SK-N-SH (cell line): ENCODE results near the gene FEV. TPM values are rescaled to one million over a fixed set of nuclear protein-coding genes. Genes with fewer than 3 reads are reported as not detected.

Experiments used
- CTCF ChIA-PET: fragments of 300-600, 350-600 bp; formaldehyde crosslinking; extraction: SDS; loops from one replicate; lab custom pipeline; 2021; lab: Yijun Ruan, JAX
- POLR2A ChIA-PET: fragments of 350-600 bp; sonication (Branson Sonifier 250); formaldehyde crosslinking; extraction: SDS; loops from one replicate; lab custom pipeline; 2020; ENCODE audit warnings: antibody characterized with exemption, inconsistent platforms; lab: Yijun Ruan, JAX
- DNase-seq: peaks from one replicate; pipeline ENCODE4 v3.0.0; 2012
- H2AFZ ChIP-seq: fragments of 200-600 bp; sonication (generic); 2 replicates; pipeline ENCODE4 v1.8.1; 2016; ENCODE audit warnings: antibody characterized with exemption, mild to moderate bottlenecking, low read depth
- H3F3A ChIP-seq: fragments of 200-600 bp; sonication (generic); replicated peaks from 2 replicates; pipeline ENCODE3; 2016; ENCODE audit warnings: antibody characterized with exemption, mild to moderate bottlenecking; ENCODE audit not compliant: insufficient read depth
- H3K27ac ChIP-seq, 2 experiments: fragments of 200-500 bp in 1 of 2; fragments of 200-600 bp in 1 of 2; sonication (Bioruptor generic) in 1 of 2; sonication (generic), shearing (Covaris generic) in 1 of 2; 2 replicates each; pipeline versions ENCODE4 v1.5.1 to v1.6.1; 2014 to 2016; ENCODE audit warnings: low read depth in 2 of 2, inconsistent platforms in 1 of 2, low read length in 1 of 2, mild to moderate bottlenecking in 1 of 2, mixed read lengths in 1 of 2
- H3K27me3 ChIP-seq: fragments of 200-600 bp; sonication (generic), shearing (Covaris generic); 2 replicates; pipeline ENCODE4 v1.6.1; 2016; ENCODE audit warnings: mixed run types; ENCODE audit not compliant: insufficient read depth
- H3K36me3 ChIP-seq, 2 experiments: fragments of 200-500 bp in 1 of 2; fragments of 200-600 bp in 1 of 2; sonication (Bioruptor generic) in 1 of 2; sonication (generic) in 1 of 2; replicated peaks in 1 of 2; 2 replicates each; pipeline versions ENCODE3 to v1.5.1; 2014 to 2016; ENCODE audit warnings: low read length in 1 of 2, mild to moderate bottlenecking in 1 of 2; ENCODE audit not compliant: insufficient read depth in 2 of 2, control insufficient read depth in 1 of 2
- H3K4me1 ChIP-seq, 2 experiments: fragments of 200-500 bp in 1 of 2; fragments of 200-600 bp in 1 of 2; sonication (Bioruptor generic) in 1 of 2; sonication (generic), shearing (Covaris generic) in 1 of 2; 2 replicates each; pipeline versions ENCODE4 v1.5.1 to v1.6.1; 2014 to 2016; ENCODE audit warnings: low read depth in 1 of 2, low read length in 1 of 2, mixed run types in 1 of 2; ENCODE audit not compliant: insufficient read depth in 2 of 2, control insufficient read depth in 1 of 2
- H3K4me2 ChIP-seq: fragments of 200-600 bp; sonication (generic), shearing (Covaris generic); 2 replicates; pipeline ENCODE4 v1.6.1; 2017; ENCODE audit warnings: mixed run types
- H3K4me3 ChIP-seq, 2 experiments: fragments of 200-500 bp in 1 of 2; fragments of 200-600 bp in 1 of 2; sonication (Bioruptor generic) in 1 of 2; sonication (generic), shearing (Covaris generic) in 1 of 2; 2 replicates each; pipeline versions ENCODE4 v1.5.1 to v1.8.1; 2014 to 2016; ENCODE audit warnings: low read depth in 2 of 2, inconsistent platforms in 1 of 2, low read length in 1 of 2, mild to moderate bottlenecking in 1 of 2, mixed read lengths in 1 of 2, moderate library complexity in 1 of 2
- H3K79me2 ChIP-seq: fragments of 200-600 bp; sonication (generic); 2 replicates; pipeline ENCODE4 v1.8.1; 2017; ENCODE audit warnings: mild to moderate bottlenecking; ENCODE audit not compliant: insufficient read depth
- H3K9ac ChIP-seq: fragments of 200-600 bp; sonication (generic); 2 replicates; pipeline ENCODE4 v1.6.1; 2017; ENCODE audit warnings: mixed run types
- H3K9me2 ChIP-seq: fragments of 200-600 bp; sonication (generic); 2 replicates; pipeline ENCODE4 v1.6.1; 2017; ENCODE audit warnings: mixed run types
- H3K9me3 ChIP-seq: fragments of 200-600 bp; sonication (generic); 2 replicates; pipeline ENCODE4 v1.6.1; 2017; ENCODE audit warnings: mixed run types, mild to moderate bottlenecking, moderate library complexity
- H4K20me1 ChIP-seq: fragments of 200-600 bp; sonication (generic); 2 replicates; pipeline ENCODE4 v1.6.1; 2017; ENCODE audit warnings: mild to moderate bottlenecking, mixed run types; ENCODE audit not compliant: insufficient read depth
- CHD2 ChIP-seq: fragments of 150-350 bp; IDR thresholded peaks from 2 replicates; pipeline ENCODE4 v1.6.1; 2018; ENCODE audit warnings: low read length; ENCODE audit not compliant: partially characterized antibody
- ELF1 ChIP-seq: IDR thresholded peaks from 2 replicates; pipeline ENCODE4 v1.4.0; 2012
- EP300 ChIP-seq, 2 experiments: IDR thresholded peaks; 2 replicates each; pipeline versions ENCODE4 v1.4.0 to v1.6.1; 2012; ENCODE audit warnings: borderline replicate concordance in 1 of 2, low read depth in 1 of 2, low read length in 1 of 2
- EZH2phosphoT487 ChIP-seq: fragments of 200-600 bp; sonication (generic); IDR thresholded peaks from 2 replicates; pipeline ENCODE4 v1.6.1; 2017; ENCODE audit warnings: low read depth, mixed run types, mild to moderate bottlenecking, antibody characterized with exemption, moderate library complexity, borderline replicate concordance
- GATA2 ChIP-seq: sonication (generic); formaldehyde crosslinking; IDR thresholded peaks from 2 replicates; pipeline ENCODE4 v1.5.0; 2020; ENCODE audit warnings: mild to moderate bottlenecking, missing genetic modification reagents
- MXI1 ChIP-seq: IDR thresholded peaks from 2 replicates; pipeline ENCODE4 v1.6.1; 2012; ENCODE audit warnings: mild to moderate bottlenecking, low read depth, low read length, improper control_type of control experiment
- NRF1 ChIP-seq: IDR thresholded peaks from 2 replicates; pipeline ENCODE4 v1.6.1; 2012; ENCODE audit warnings: low read depth, mild to moderate bottlenecking, low read length
- POLR2AphosphoS5 ChIP-seq: IDR thresholded peaks from 2 replicates; pipeline ENCODE4 v1.6.1; 2012; ENCODE audit warnings: low read depth, low read length
- RAD21 ChIP-seq: IDR thresholded peaks from 2 replicates; pipeline ENCODE4 v1.6.1; 2012; ENCODE audit warnings: mild to moderate bottlenecking, low read length
- RCOR1 ChIP-seq: fragments of 150-350 bp; IDR thresholded peaks from 2 replicates; pipeline ENCODE4 v1.6.1; 2017; ENCODE audit warnings: antibody characterized with exemption, low read length
- REST ChIP-seq: IDR thresholded peaks from 2 replicates; pipeline ENCODE4 v1.6.1; 2012; ENCODE audit warnings: mild to moderate bottlenecking, low read depth, low read length, moderate library complexity
- RFX5 ChIP-seq: IDR thresholded peaks from 2 replicates; pipeline ENCODE4 v1.6.1; 2012; ENCODE audit warnings: mild to moderate bottlenecking, improper control_type of control experiment, low read length
- TAF1 ChIP-seq: IDR thresholded peaks from 2 replicates; pipeline ENCODE4 v1.6.1; 2012; ENCODE audit warnings: low read depth, mild to moderate bottlenecking, low read length, moderate library complexity, borderline replicate concordance
- TCF12 ChIP-seq: IDR thresholded peaks from 2 replicates; pipeline ENCODE4 v1.4.0; 2012
- USF1 ChIP-seq: IDR thresholded peaks from 2 replicates; pipeline ENCODE4 v1.4.0; 2012; ENCODE audit warnings: low read depth, borderline replicate concordance
- ZBTB33 ChIP-seq: IDR thresholded peaks from 2 replicates; pipeline ENCODE4 v1.4.0; 2012; ENCODE audit warnings: low read depth, borderline replicate concordance
- WGBS: methylation state at CpG from one replicate; pipeline ENCODE4 v1.1.6; 2017; ENCODE audit warnings: low lambda C conversion rate; 5-methylcytosine and 5-hydroxymethylcytosine counted together
- polyA plus RNA-seq, 3 experiments: library from polyadenylated mRNA; depleted of rRNA; stranded (reverse); fragments of >200 nt; gene quantifications; 2 replicates each; pipeline ENCODE4 v1.2.3, GENCODE V29; 2012

FEV gene
- polyA plus RNA-seq, 1 of the 3 experiments (the other 2 are of a cell fraction), result 0.53 TPM

GRCh38 chr2:219001577-219002394 lies 16.8 kb upstream of the FEV start:
- no peak overlapping the region for H3K4me2 ChIP-seq

More at GRCh38 chr2:219001577-219002394, 16.8 kb upstream of the FEV start:
- ChIA-PET CTCF (interaction anchor here (0.5 to 12.8 kb wide), 53 partner anchors 8 to 507 kb away, joined by 3 to 258 read pairs (median 5); partner anchors contain the start of genes CFAP65, CRYBA2, FEV and WNT10A), POLR2A (interaction anchor here (0.7 to 2.4 kb wide), 8 partner anchors 9 to 103 kb away, joined by 3 to 9 read pairs (median 4); partner anchors contain the start of genes CRYBA2 and FEV)
- Histone ChIP-seq H3F3A (no peaks in the 10 kb centered on the region), H3K9ac (no peak overlapping the region), H3K4me3 (peak overlapping the region in 1 of 2 experiments; percentile 51; a peak in 1 of 4 replicates), H4K20me1 (no peaks in the 10 kb centered on the region), H3K9me2 (no peaks in the 10 kb centered on the region), H3K27me3 (peaks cover 18% of the 10 kb centered on the region; the same call in 1 of the 2 replicates), H3K9me3 (no peaks in the 10 kb centered on the region), H2AFZ (no peak overlapping the region), H3K36me3 (no peaks in the 10 kb centered on the region), H3K27ac (peak overlapping the region in 1 of 2 experiments; percentile 99; a peak in 2 of 4 replicates), H3K79me2 (no peaks in the 10 kb centered on the region), H3K4me1 (peaks cover 0 to 68% of the 10 kb centered on the region in 2 experiments; a peak in 2 of 4 replicates)
- DNase-seq, result peak; percentile 50
- 83% methylated on average over 46 of the region's 70 CpGs for WGBS
- TF ChIP-seq GATA2 (0 out of 2 replicates have a peak, but pooled peaks have one; percentile 11), MXI1 (no peak), EP300 (IDR thresholded peaks at IDR 0.05; ENCODE audit: borderline replicate concordance in 1 of 2, low read depth in 1 of 2, low read length in 1 of 2) (0 out of 4 replicates have a peak, but pooled peaks of 1 of the 2 experiments have one; percentile 3), TAF1 (no peak), USF1 (no peak), ZBTB33 (no peak), POLR2AphosphoS5 (no peak), RFX5 (no peak), RAD21 (no peak), EZH2phosphoT487 (no peak), NRF1 (no peak), RCOR1 (no peak), REST (no peak), ELF1 (no peak), TCF12 (no peak), CHD2 (no peak)
